Measurements from ENCODE around the gene OTOG. TPM values are rescaled to one million over a fixed set of nuclear protein-coding genes. Genes with fewer than 3 reads are reported as not detected.

Gene OTOG
- total RNA-seq, 1 experiment from 2014 or later, result 0.35 TPM

- H3K9ac ChIP-seq (ENCODE audit: extremely low read depth, insufficient read length, low read length), result no peak overlapping the region
- no peak overlapping the region for H2BK15ac ChIP-seq (ENCODE audit: low read depth, low read length)
- H3K23me2 ChIP-seq (ENCODE audit: insufficient read length, low read depth, low read length, poor library complexity, severe bottlenecking), result no peaks in the 10 kb centered on the region
- no peak overlapping the region for H2BK5ac ChIP-seq (ENCODE audit: insufficient read length, low read length)
- no peaks in the 10 kb centered on the region; the same call in 1 of the 2 replicates for H3K27me3 ChIP-seq (ENCODE audit: insufficient read depth, low read length)
- no peaks in the 10 kb centered on the region for H3K9me3 ChIP-seq (ENCODE audit: control insufficient read depth, low read depth, low read length)
- DNase-seq, result no peak
- H3K56ac ChIP-seq (ENCODE audit: insufficient read length, low read depth, low read length), result no peak overlapping the region
- H3K18ac ChIP-seq (ENCODE audit: insufficient read length, low read depth, low read length), result no peak overlapping the region
- Mint-ChIP-seq H3K27ac (no peak overlapping the region), H3K4me3 (no peak overlapping the region), H3K9me3 (peaks cover 0 to 6% of the 10 kb centered on the region in 2 experiments; a peak in 2 of 5 replicates), H3K36me3 (ENCODE audit: insufficient read depth in 1 of 3, low read depth in 3 of 3) (peaks cover 0 to 1% (median 0%) of the 10 kb centered on the region in 3 experiments; a peak in 2 of 7 replicates), H3K4me1 (peaks cover 44 to 63% of the 10 kb centered on the region in 2 experiments), H3K27me3 (ENCODE audit: low read depth) (peaks cover 62% of the 10 kb centered on the region)
- no peak overlapping the region for H3K23ac ChIP-seq (ENCODE audit: insufficient read length, low read depth, low read length)
- H3K4ac ChIP-seq (ENCODE audit: low read depth, low read length), result no peak overlapping the region
- H3K27ac ChIP-seq (ENCODE audit: insufficient read length, low read depth, low read length), result no peak overlapping the region
- no peak overlapping the region for H3K4me2 ChIP-seq (ENCODE audit: insufficient read depth, insufficient read length, low read length)
- no peak overlapping the region for H3T11ph ChIP-seq (ENCODE audit: low read length)
- no CpG with 5 or more reads among the region's 4 CpGs for WGBS (ENCODE audit: extremely low coverage, insufficient read length, low lambda C conversion rate)
- H2BK20ac ChIP-seq (ENCODE audit: low read depth, low read length, poor library complexity, severe bottlenecking), result no peak overlapping the region
- no peak overlapping the region for H2BK120ac ChIP-seq (ENCODE audit: low read depth, low read length, poor library complexity, severe bottlenecking)
- no peaks in the 10 kb centered on the region for H4K20me1 ChIP-seq (ENCODE audit: control insufficient read depth, insufficient read depth, insufficient read length)
- H3K14ac ChIP-seq (ENCODE audit: insufficient read depth, low read length), result no peak overlapping the region
- no peak overlapping the region for H2AK5ac ChIP-seq (ENCODE audit: insufficient read length, low read length)
- H2BK12ac ChIP-seq (ENCODE audit: insufficient read length, low read depth, low read length), result no peak overlapping the region
- H2AFZ ChIP-seq (ENCODE audit: low read length), result no peak overlapping the region
- no peak overlapping the region for H4K91ac ChIP-seq (ENCODE audit: insufficient read length, low read depth, low read length)
- H3K4me1 ChIP-seq (ENCODE audit: insufficient read depth, low read length), result peaks cover 7% of the 10 kb centered on the region; the same call in 1 of the 2 replicates
- H3K79me1 ChIP-seq (ENCODE audit: insufficient read depth, low read depth, low read length, poor library complexity, severe bottlenecking), result no peaks in the 10 kb centered on the region
- H4K5ac ChIP-seq (ENCODE audit: insufficient read length, low read depth, low read length), result no peak overlapping the region
- no peaks in the 10 kb centered on the region for H3K79me2 ChIP-seq (ENCODE audit: insufficient read depth, low read length)
- no peak for TF ChIP-seq CTCF (conservative IDR thresholded peaks at IDR 0.05)
- H4K8ac ChIP-seq (replicated peaks; ENCODE audit: insufficient read length, low read depth, low read length), result no peak overlapping the region
These were observed 101.5 kb downstream of the OTOG start for GRCh38 chr11:17648528-17648927.
